Left lung (tissue), 10 donors: ENCODE data around the gene IL1RN. TPM values are rescaled to one million over a fixed set of nuclear protein-coding genes. Genes with fewer than 3 reads are reported as not detected.
A peak's percentile ranks its signal among the peaks of the same experiment; 100 is the strongest.

Experiments
- ATAC-seq: fragments of 200-7000 bp; cut with Tn5 transposase; one replicate; pipeline ENCODE4 v1.9.1; 2020; ENCODE audit warnings: moderate library complexity
- DNase-seq, 4 donors: peaks; one replicate each; pipeline ENCODE4 v3.0.0-alpha.2; 2013 to 2020
- H3K27ac ChIP-seq, 2 donors: fragments of 200-600 bp; sonication (generic) in 1 of 2; one replicate each; pipeline versions ENCODE4 v1.5.0 to v1.8.0; 2020 to 2021
- H3K27me3 ChIP-seq, 2 donors: fragments of 200-600 bp; sonication (generic) in 1 of 2; one replicate each; pipeline versions ENCODE4 v1.5.0 to v1.8.0; 2020 to 2021
- H3K36me3 ChIP-seq, 2 donors: fragments of 200-600 bp; sonication (generic) in 1 of 2; one replicate each; pipeline versions ENCODE4 v1.5.0 to v1.8.0; 2020 to 2021
- H3K4me1 ChIP-seq, 2 donors: fragments of 200-600 bp; one replicate each; pipeline ENCODE4 v1.8.0; 2021
- H3K4me3 ChIP-seq, 2 donors: fragments of 200-600 bp; sonication (generic) in 1 of 2; one replicate each; pipeline versions ENCODE4 v1.5.0 to v1.8.0; 2020 to 2021; ENCODE audit warnings: mild to moderate bottlenecking in 1 of 2
- H3K9me3 ChIP-seq, 2 donors: fragments of 200-600 bp; sonication (generic) in 1 of 2; one replicate each; pipeline versions ENCODE4 v1.5.0 to v1.8.0; 2020 to 2021
- intact Hi-C, 2 donors: fragments of 100-400 bp; cut with DNase I; formaldehyde crosslinking; loops; one replicate each; pipeline versions ENCODE4 v1.11.2 to v1.14.2; 2022
- polyA plus RNA-seq, 6 donors: library from polyadenylated mRNA; unstranded; fragments of 120-200 nt; gene quantifications; one replicate each; pipeline ENCODE4 v1.2.1, GENCODE V29; 2013; ENCODE audit not compliant: insufficient read length in 6 of 6
- total RNA-seq, 2 donors: library from RNA; stranded (reverse); fragmentation: NEBNext Ultra II Directional; extraction: Animal tissue kit (Norgen Biotek cat#: 25700); gene quantifications; one replicate each; pipeline ENCODE4 v1.2.1, GENCODE V29; 2021
- TF ChIP-seq, protein P1 (sequence below), 2 donors: fragments of 200-600 bp; sonication (generic) in 1 of 2; IDR thresholded peaks; one replicate each; pipeline versions ENCODE4 v1.5.0 to v1.8.0; 2021; ENCODE audit warnings: antibody characterized with exemption in 2 of 2
- donor health status: DM: no; HTN: yes; CAD: no.
- donor health status: DM: no; HTN: no; CAD: no.

Gene IL1RN
- total and polyA plus RNA-seq, 8 donors = 0.52 to 67.1 (median 1.4) TPM

DNA sequence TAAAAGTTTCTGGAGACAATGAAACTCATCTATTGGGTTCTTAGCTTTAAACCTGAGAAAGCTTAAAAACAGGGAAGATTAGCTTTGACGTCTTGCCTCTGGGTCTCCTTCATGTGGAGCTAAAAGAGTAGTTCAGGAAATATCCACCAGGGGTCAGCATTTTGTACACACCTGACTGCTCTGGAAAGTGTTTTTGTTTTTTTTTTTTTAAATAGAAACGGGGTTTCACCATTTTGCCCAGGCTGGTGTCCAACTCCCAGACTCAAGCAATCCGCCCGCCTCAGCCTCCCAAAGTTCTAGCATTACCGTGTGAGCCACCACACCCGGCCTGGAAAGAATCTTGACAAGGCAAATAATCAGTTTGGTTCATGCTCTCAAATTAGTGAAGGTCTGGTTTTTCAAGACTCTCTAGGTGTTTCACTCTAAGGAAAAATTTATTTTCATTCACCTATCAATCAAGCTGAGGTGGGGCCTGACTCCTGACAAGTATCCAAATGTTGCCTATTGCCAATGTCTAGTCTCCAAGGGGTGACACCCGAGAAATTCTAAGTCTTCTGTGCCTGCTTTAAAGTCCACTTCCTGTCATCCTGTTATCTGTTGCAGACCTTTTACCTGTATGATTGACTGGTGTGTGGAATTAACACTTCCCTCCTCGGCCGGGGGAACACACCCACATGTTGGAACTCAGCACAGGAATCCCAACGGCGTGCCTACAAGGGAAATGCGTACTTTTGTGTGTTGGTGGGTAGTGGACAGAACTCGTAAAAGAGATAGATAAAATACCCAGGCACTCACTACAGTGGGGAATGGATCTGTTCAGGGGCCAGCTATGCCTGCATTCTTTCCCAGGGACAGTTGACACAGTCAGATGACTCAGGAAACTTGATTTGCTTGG is 11.3 kb downstream of the IL1RN start:
- intact Hi-C loops = loop anchor here in 1 of 2 donors (5.0 to 10.0 kb wide), 2 partner anchors 59 to 236 kb away; no protein-coding TSS in a partner anchor
- no peak overlapping the region for H3K27ac ChIP-seq

DNA sequence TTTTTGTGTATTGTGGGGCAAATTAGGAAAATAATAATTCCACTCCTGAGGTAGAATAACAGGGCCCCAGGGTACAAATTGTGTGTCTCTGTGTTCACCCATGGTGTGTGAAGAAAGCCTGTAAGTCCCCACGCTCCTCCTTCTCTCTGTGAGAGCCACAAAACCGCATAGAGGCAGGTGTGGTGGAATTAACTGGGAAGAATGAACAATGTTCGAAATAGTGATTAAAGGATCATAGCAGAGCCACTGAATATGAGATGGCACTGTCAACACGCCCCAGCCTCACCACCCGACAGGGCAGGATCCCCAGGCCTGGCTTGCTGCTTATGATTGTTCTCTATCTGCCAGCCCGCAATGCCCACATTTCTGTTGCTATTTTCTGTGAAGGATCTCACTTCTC is 14.1 kb downstream of the IL1RN start:
- TF ChIP-seq, protein P1, sequence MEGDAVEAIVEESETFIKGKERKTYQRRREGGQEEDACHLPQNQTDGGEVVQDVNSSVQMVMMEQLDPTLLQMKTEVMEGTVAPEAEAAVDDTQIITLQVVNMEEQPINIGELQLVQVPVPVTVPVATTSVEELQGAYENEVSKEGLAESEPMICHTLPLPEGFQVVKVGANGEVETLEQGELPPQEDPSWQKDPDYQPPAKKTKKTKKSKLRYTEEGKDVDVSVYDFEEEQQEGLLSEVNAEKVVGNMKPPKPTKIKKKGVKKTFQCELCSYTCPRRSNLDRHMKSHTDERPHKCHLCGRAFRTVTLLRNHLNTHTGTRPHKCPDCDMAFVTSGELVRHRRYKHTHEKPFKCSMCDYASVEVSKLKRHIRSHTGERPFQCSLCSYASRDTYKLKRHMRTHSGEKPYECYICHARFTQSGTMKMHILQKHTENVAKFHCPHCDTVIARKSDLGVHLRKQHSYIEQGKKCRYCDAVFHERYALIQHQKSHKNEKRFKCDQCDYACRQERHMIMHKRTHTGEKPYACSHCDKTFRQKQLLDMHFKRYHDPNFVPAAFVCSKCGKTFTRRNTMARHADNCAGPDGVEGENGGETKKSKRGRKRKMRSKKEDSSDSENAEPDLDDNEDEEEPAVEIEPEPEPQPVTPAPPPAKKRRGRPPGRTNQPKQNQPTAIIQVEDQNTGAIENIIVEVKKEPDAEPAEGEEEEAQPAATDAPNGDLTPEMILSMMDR (IDR thresholded peaks at IDR 0.05) = no peak
- intact Hi-C loops = no loop called here

More for the DNA sequence above, 11.3 kb downstream of the IL1RN start:
- H3K4me1 ChIP-seq = peaks cover 0 to 6% of the 10 kb centered on the region in 2 donors
- peaks cover 0 to 9% of the 10 kb centered on the region in 2 donors for H3K36me3 ChIP-seq
- DNase-seq = peak in 2 of 4 donors; percentile 62 to 81
- TF ChIP-seq, protein P1 (IDR thresholded peaks at IDR 0.05) = peak; percentile 83 to 88
- no peak overlapping the region for H3K4me3 ChIP-seq
- no peaks in the 10 kb centered on the region for H3K9me3 ChIP-seq
- no peaks in the 10 kb centered on the region for H3K27me3 ChIP-seq
- peak; percentile 92 for ATAC-seq

DNA sequence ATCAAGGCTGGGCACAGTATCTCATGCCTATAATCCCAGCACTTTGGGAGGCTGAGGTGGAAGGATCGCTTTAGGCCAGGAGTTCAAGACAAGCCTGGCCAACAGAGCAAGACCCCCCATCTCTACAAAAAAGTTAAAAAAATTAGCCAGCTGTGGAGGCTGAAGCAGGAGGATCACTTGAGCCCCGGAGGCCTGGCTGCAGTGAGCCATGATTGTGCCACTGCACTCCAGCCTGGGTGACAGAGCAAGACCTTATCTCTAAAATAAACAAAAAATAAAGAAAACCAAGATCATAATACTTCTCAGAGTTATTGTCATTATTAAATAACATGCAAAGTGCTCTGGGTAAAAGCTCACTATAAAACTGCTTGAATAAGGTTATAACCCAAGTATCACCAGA is 14.9 kb downstream of the IL1RN start:
- ATAC-seq (no peak), DNase-seq (no peak)
- H3K36me3 ChIP-seq = no peaks in the 10 kb centered on the region
- no peak overlapping the region for H3K27ac ChIP-seq
- H3K27me3 ChIP-seq = no peaks in the 10 kb centered on the region
- TF ChIP-seq, protein P1 (IDR thresholded peaks at IDR 0.05) = no peak
- H3K4me3 ChIP-seq = no peak overlapping the region
- no peaks in the 10 kb centered on the region for H3K9me3 ChIP-seq
- peaks cover 0 to 6% of the 10 kb centered on the region in 2 donors for H3K4me1 ChIP-seq
- intact Hi-C loops = no loop called here

More for the DNA sequence above, 14.1 kb downstream of the IL1RN start:
- Histone ChIP-seq H3K27ac (no peak overlapping the region), H3K27me3 (no peaks in the 10 kb centered on the region), H3K36me3 (no peaks in the 10 kb centered on the region), H3K4me3 (no peak overlapping the region), H3K9me3 (no peaks in the 10 kb centered on the region), H3K4me1 (peaks cover 0 to 6% of the 10 kb centered on the region in 2 donors)
- DNase-seq (no peak), ATAC-seq (no peak)

DNA sequence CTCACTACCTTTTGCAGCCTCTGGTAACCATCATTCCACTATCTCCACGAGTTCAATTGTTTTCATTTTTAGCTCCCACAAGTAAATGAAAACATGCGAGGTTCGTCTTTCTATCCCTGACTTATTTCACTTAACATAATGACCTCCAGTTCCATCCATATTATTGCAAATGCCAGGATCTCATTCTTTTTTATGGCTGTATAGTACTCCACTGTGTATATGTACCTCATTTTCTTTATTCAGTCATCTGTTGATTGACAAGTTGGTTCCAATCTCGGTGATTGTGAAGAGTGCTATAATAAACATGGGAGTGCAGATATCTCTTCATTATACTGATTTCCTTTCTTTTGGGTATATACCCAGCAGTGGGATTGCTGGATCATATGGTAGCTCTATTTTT is 16.9 kb downstream of the IL1RN start:
- Histone ChIP-seq H3K4me1 (no peaks in the 10 kb centered on the region), H3K27ac (no peak overlapping the region), H3K9me3 (no peaks in the 10 kb centered on the region), H3K36me3 (no peaks in the 10 kb centered on the region), H3K27me3 (no peaks in the 10 kb centered on the region), H3K4me3 (no peak overlapping the region)
- intact Hi-C loops = no loop called here
- TF ChIP-seq, protein P1 (IDR thresholded peaks at IDR 0.05) = no peak
- no peak for ATAC-seq
- no peak for DNase-seq
